ENCODE measurements around the gene ZBTB32. TPM values are rescaled to one million over a fixed set of nuclear protein-coding genes. Genes with fewer than 3 reads are reported as not detected.

Gene ZBTB32
- total RNA-seq, 1 experiment from 2014 or later: not detected

- ChIA-PET POLR2A (no interaction called here), CTCF (no interaction called here)
- ATAC-seq (no peak), DNase-seq (ENCODE audit: low read depth, low spot score) (no peak)
- Histone ChIP-seq H3K27ac (ENCODE audit: low read length) (no peak overlapping the region), H3K4me1 (ENCODE audit: control insufficient read depth, insufficient read depth, low read length) (peaks cover 16% of the 10 kb centered on the region), H3K27me3 (ENCODE audit: control insufficient read depth, insufficient read depth, low read length) (no peaks in the 10 kb centered on the region), H3K36me3 (ENCODE audit: control insufficient read depth, insufficient read depth, low read length) (no peaks in the 10 kb centered on the region), H3K9me3 (ENCODE audit: control insufficient read depth, insufficient read depth, low read depth, low read length) (no peaks in the 10 kb centered on the region), H3K4me3 (ENCODE audit: low read depth in 2 of 2, low read length in 2 of 2) (no peak overlapping the region)
- no peak for TF ChIP-seq REST (IDR thresholded peaks at IDR 0.05; ENCODE audit: insufficient read depth in 1 of 2, low read depth in 2 of 2, low read length in 1 of 2)
- TF ChIP-seq POLR2AphosphoS5 (IDR thresholded peaks at IDR 0.05; ENCODE audit: low read depth, low read length): no peak
- no peak for TF ChIP-seq TCF7L2 (IDR thresholded peaks at IDR 0.05; ENCODE audit: low read depth, low read length)
- no peak for TF ChIP-seq SIN3A (IDR thresholded peaks at IDR 0.05; ENCODE audit: borderline replicate concordance, insufficient read depth, low read depth, low read length)
- TF ChIP-seq CTCF (IDR thresholded peaks at IDR 0.05): no peak
- intact Hi-C loops (cut with micrococcal nuclease; ENCODE audit: unreplicated experiment): no loop called here
- no TSS peak for BruUV-seq (replicated peaks)
- in situ Hi-C loops (cut with HindIII; ENCODE audit: low pct_unique_long_range_greater_than_20kb, low sequenced_read_pairs): no loop called here
Measured at GRCh38 chr19:35760711-35761349, 56.5 kb downstream of the ZBTB32 start.

GRCh38 chr19:35764432-35765315 is 60.3 kb downstream of the ZBTB32 start:
- no peaks in the 10 kb centered on the region for H3K9me3 ChIP-seq (ENCODE audit: control insufficient read depth, insufficient read depth, low read depth, low read length)
- in situ Hi-C loops (cut with HindIII; ENCODE audit: low pct_unique_long_range_greater_than_20kb, low sequenced_read_pairs): no loop called here
- no peaks in the 10 kb centered on the region for H3K36me3 ChIP-seq (ENCODE audit: control insufficient read depth, insufficient read depth, low read length)
- DNase-seq (ENCODE audit: low read depth, low spot score): no peak
- intact Hi-C loops (cut with micrococcal nuclease; ENCODE audit: unreplicated experiment): no loop called here
- no peak for ATAC-seq
- no peak for TF ChIP-seq SIN3A (IDR thresholded peaks at IDR 0.05; ENCODE audit: borderline replicate concordance, insufficient read depth, low read depth, low read length)
- no peak for TF ChIP-seq TCF7L2 (IDR thresholded peaks at IDR 0.05; ENCODE audit: low read depth, low read length)
- no peak for TF ChIP-seq CTCF (IDR thresholded peaks at IDR 0.05)
- TF ChIP-seq REST (IDR thresholded peaks at IDR 0.05; ENCODE audit: insufficient read depth in 1 of 2, low read depth in 2 of 2, low read length in 1 of 2): no peak
- no peak for TF ChIP-seq POLR2AphosphoS5 (IDR thresholded peaks at IDR 0.05; ENCODE audit: low read depth, low read length)
- H3K27ac ChIP-seq (ENCODE audit: low read length): no peak overlapping the region
- ChIA-PET POLR2A (no interaction called here), CTCF (no interaction called here)
- TSS peak; percentile 64 for BruUV-seq (replicated peaks)
- H3K4me3 ChIP-seq (ENCODE audit: low read depth in 2 of 2, low read length in 2 of 2): no peak overlapping the region
- H3K4me1 ChIP-seq (ENCODE audit: control insufficient read depth, insufficient read depth, low read length): peaks cover under 1% of the 10 kb centered on the region; the same call in 1 of the 2 replicates
- no peaks in the 10 kb centered on the region for H3K27me3 ChIP-seq (ENCODE audit: control insufficient read depth, insufficient read depth, low read length)
